T follicular helper cell (primary cell): ENCODE data around the gene CDS1.
"Not testable (repeated sequence)": the region's sequence is repeated elsewhere in the genome, so short reads cannot be mapped to it uniquely, and the experiment has no call there.

Experiments used
- DNase-seq: peaks from one replicate; pipeline ENCODE4 v3.0.0-alpha.2; 2020; ENCODE audit warnings: low read depth

The CDS1 gene

GRCh38 chr4:84611531-84611930 is 28.6 kb downstream of the CDS1 start:
- no peak for DNase-seq

GRCh38 chr4:84614891-84615290 is 32.0 kb downstream of the CDS1 start:
- DNase-seq: no peak

- no peak for DNase-seq
Observed at GRCh38 chr4:84615355-84615754, 32.4 kb downstream of the CDS1 start.

GRCh38 chr4:84622959-84623358 is 40.0 kb downstream of the CDS1 start:
- DNase-seq: no peak

- DNase-seq: no peak
Observed at GRCh38 chr4:84623661-84624060, 40.7 kb downstream of the CDS1 start.

GRCh38 chr4:84626673-84627072 is 43.7 kb downstream of the CDS1 start:
- DNase-seq: no peak

- no peak for DNase-seq
Observed at GRCh38 chr4:84631573-84631972, 48.6 kb downstream of the CDS1 start.

- no peak for DNase-seq
Observed at GRCh38 chr4:84632092-84632491, 49.2 kb downstream of the CDS1 start.

- no peak for DNase-seq
Observed at GRCh38 chr4:84634961-84635360, 52.0 kb downstream of the CDS1 start.

GRCh38 chr4:84638092-84638491 is 55.2 kb downstream of the CDS1 start:
- DNase-seq: no peak

- no peak for DNase-seq
Observed at GRCh38 chr4:84639145-84639544, 56.2 kb downstream of the CDS1 start.

- DNase-seq: no peak
Observed at GRCh38 chr4:84644087-84644486, 61.2 kb downstream of the CDS1 start.

- no peak for DNase-seq
Observed at GRCh38 chr4:84647312-84647884, 64.5 kb downstream of the CDS1 start.

GRCh38 chr4:84648178-84648577 is 65.3 kb downstream of the CDS1 start:
- no peak for DNase-seq

- DNase-seq: no peak
Observed at GRCh38 chr4:84648863-84649647, 66.1 kb downstream of the CDS1 start.

- DNase-seq: no peak
Observed at GRCh38 chr4:84651499-84651898, 68.6 kb downstream of the CDS1 start.

GRCh38 chr4:84652478-84652877 is 69.6 kb downstream of the CDS1 start:
- no peak for DNase-seq

- DNase-seq: no peak
Observed at GRCh38 chr4:84660606-84661005, 77.7 kb downstream of the CDS1 start.

GRCh38 chr4:84661191-84661939 is 78.4 kb downstream of the CDS1 start:
- DNase-seq: no peak

- DNase-seq: not testable (repeated sequence)
Observed at GRCh38 chr4:84664767-84665166, 81.8 kb downstream of the CDS1 start.

GRCh38 chr4:84666439-84666838 is 83.5 kb downstream of the CDS1 start:
- no peak for DNase-seq

- DNase-seq: no peak
Observed at GRCh38 chr4:84669201-84669600, 86.3 kb downstream of the CDS1 start.

GRCh38 chr4:84672177-84672576 is 89.2 kb downstream of the CDS1 start:
- no peak for DNase-seq
